Coronary artery (tissue), 2 donors: ENCODE data around the gene LHFPL3.
"Not testable (repeated sequence)": the region's sequence is repeated elsewhere in the genome, so short reads cannot be mapped to it uniquely, and the experiment has no call there.

ENCODE experiments used
- DNase-seq: peaks from one replicate; pipeline ENCODE4 v3.0.0-alpha.2; 2017; ENCODE audit warnings: low spot score
- H3K27ac ChIP-seq, 2 donors: fragments of 200-600 bp; sonication (generic); one replicate each; pipeline ENCODE4 v1.5.1; 2016 to 2019
- H3K4me3 ChIP-seq: fragments of 200-600 bp; sonication (generic); 2 replicates; pipeline ENCODE4 v1.5.1; 2016; ENCODE audit warnings: mild to moderate bottlenecking, moderate library complexity
- TF ChIP-seq, protein P1 (sequence below): fragments of 200-600 bp; sonication (generic); IDR thresholded peaks from one replicate; pipeline ENCODE4 v1.5.1; 2019; ENCODE audit warnings: antibody characterized with exemption

The LHFPL3 gene

DNA sequence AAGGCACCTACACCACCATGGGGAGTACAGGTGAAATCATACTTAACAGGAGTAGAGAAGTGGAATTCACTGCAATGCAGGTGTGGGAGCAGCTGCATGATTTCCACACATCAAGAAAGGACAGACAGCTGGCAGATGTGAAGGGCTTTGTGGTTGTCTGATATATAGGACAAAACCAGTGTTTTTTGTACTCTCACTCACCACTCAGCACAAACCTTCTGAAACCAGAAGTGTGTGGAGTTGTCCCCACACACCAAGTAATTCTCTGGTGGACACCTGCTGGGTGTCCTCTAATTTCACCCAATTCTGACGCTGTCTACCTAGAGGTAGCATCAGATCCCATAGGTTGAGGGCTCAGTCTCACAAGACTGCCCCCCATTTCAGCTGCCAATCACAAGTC lies 357.9 kb downstream of the LHFPL3 start:
- Histone ChIP-seq H3K27ac (no peak overlapping the region), H3K4me3 (no peak overlapping the region)
- TF ChIP-seq, protein P1, sequence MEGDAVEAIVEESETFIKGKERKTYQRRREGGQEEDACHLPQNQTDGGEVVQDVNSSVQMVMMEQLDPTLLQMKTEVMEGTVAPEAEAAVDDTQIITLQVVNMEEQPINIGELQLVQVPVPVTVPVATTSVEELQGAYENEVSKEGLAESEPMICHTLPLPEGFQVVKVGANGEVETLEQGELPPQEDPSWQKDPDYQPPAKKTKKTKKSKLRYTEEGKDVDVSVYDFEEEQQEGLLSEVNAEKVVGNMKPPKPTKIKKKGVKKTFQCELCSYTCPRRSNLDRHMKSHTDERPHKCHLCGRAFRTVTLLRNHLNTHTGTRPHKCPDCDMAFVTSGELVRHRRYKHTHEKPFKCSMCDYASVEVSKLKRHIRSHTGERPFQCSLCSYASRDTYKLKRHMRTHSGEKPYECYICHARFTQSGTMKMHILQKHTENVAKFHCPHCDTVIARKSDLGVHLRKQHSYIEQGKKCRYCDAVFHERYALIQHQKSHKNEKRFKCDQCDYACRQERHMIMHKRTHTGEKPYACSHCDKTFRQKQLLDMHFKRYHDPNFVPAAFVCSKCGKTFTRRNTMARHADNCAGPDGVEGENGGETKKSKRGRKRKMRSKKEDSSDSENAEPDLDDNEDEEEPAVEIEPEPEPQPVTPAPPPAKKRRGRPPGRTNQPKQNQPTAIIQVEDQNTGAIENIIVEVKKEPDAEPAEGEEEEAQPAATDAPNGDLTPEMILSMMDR: no peak
- no peak for DNase-seq

GRCh38 chr7:104694710-104695109 lies 366.3 kb downstream of the LHFPL3 start:
- TF ChIP-seq, protein P1: no peak
- H3K27ac ChIP-seq: no peak overlapping the region

DNA sequence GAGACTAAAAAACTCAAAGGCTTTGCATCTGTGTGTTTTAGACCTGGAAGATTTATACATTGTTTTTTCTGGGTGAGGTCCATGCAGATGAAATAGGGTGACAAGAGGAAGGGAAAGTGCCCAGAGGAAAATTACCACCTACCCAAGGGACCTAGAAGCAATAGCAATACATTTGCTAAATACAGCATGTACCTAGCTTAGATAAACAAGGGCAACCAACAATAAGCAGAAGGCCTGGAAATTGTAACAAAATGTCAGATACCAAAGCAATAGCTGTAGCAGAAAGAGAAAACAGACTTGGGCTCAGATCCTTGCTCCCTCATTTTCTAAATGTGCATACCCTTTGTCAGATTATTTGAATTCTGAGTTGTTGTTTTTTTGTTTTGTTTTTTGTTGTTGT lies 367.2 kb downstream of the LHFPL3 start:
- TF ChIP-seq, protein P1: no peak
- Histone ChIP-seq H3K4me3 (no peak overlapping the region), H3K27ac (no peak overlapping the region)
- no peak for DNase-seq

More at GRCh38 chr7:104694710-104695109, 366.3 kb downstream of the LHFPL3 start:
- no peak for DNase-seq
- no peak overlapping the region for H3K4me3 ChIP-seq

DNA sequence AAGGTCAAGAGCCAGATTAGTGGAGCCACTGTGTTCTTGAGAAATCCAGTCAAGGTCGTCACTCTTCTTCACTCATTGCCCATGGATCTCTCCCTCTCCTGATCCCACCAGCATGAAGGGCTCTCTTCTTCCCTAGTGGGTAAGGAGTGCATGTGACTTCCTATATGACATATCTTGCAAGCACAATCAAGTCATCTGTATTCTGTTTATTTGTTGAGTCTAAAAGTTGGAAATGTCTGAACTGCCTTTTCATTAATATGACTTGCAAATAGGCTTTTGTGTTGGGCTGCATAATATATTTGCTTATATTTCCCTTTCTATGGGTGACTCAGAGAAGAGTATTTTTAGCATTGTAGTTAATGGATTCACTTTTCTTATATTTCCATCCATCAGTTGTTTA lies 371.9 kb downstream of the LHFPL3 start:
- DNase-seq: no peak
- TF ChIP-seq, protein P1: no peak
- Histone ChIP-seq H3K4me3 (no peak overlapping the region), H3K27ac (no peak overlapping the region)

DNA sequence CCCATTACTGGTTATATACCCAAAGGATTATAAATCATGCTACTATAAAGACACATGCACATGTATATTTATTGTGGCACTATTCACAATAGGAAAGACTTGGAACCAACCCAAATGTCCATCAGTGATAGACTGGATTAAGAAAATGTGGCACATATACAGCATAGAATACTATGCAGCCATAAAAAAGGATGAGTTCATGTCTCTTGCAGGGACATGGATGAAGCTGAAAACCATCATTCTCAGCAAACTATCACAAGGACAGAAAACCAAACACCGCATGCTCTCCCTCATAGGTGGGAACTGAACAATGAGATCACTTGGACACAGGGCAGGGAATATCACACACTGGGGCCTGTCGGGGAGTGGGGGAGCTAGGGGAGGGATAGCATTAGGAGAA lies 392.6 kb downstream of the LHFPL3 start:
- H3K27ac ChIP-seq, H3K4me3 ChIP-seq, DNase-seq: not testable (repeated sequence)

DNA sequence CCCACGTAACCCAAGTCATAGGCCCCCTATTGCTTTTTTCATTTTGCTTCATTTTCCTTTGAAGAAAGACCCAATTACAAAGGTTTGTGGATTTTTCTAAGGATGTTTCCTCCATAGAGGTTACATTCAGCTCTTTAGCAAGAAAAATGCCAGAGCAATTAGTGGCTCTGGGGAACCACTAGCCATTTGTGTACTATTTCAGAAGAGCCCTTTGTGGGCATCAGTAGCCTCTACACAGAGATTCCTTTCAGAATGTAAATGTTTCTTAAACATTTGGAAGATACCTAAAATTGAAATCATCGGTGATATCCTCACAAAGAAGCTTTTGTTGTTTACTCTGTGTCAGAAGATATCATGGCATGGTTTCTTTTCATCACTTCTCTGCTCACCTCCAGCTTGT lies 394.6 kb downstream of the LHFPL3 start:
- no peak for DNase-seq
- no peak overlapping the region for H3K4me3 ChIP-seq
- no peak overlapping the region for H3K27ac ChIP-seq
- TF ChIP-seq, protein P1: no peak

GRCh38 chr7:104758504-104758903 lies 430.1 kb downstream of the LHFPL3 start:
- Histone ChIP-seq H3K4me3 (no peak overlapping the region), H3K27ac (no peak overlapping the region)
- no peak for DNase-seq
- TF ChIP-seq, protein P1: no peak

DNA sequence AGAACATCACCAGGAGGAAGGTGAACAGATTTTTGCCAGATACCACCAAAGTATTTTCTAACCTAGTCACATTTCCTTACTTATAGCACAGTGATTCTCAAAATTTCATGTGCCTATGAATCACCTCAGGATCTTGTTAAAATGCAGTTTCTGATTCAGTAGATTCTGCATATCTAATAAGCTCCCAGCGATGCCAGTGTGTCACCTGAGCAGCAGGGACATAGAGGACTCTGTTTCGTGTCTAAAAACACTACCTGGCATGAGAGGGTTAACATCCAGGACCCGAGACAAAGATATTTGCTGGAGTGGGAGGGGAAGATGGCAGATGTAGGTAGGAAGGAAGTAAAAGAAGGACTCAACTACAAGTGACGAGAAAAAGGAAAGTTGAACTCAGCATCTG lies 433.5 kb downstream of the LHFPL3 start:
- H3K27ac ChIP-seq: no peak overlapping the region
- TF ChIP-seq, protein P1: no peak
- no peak overlapping the region for H3K4me3 ChIP-seq
- no peak for DNase-seq
